Astrocyte (in vitro differentiated cells and primary cell): ENCODE data around the gene SVEP1.

ENCODE experiments used
- CTCF ChIP-seq: IDR thresholded peaks from 2 replicates; pipeline ENCODE4 v1.5.1; 2011; ENCODE audit warnings: low read depth, mild to moderate bottlenecking, inconsistent platforms, low read length, moderate library complexity; ENCODE audit not compliant: insufficient read depth
- EZH2 ChIP-seq: IDR thresholded peaks from 2 replicates; pipeline ENCODE4 v1.6.1; 2012; ENCODE audit warnings: mild to moderate bottlenecking, low read length, inconsistent platforms; ENCODE audit not compliant: insufficient read depth

DNA sequence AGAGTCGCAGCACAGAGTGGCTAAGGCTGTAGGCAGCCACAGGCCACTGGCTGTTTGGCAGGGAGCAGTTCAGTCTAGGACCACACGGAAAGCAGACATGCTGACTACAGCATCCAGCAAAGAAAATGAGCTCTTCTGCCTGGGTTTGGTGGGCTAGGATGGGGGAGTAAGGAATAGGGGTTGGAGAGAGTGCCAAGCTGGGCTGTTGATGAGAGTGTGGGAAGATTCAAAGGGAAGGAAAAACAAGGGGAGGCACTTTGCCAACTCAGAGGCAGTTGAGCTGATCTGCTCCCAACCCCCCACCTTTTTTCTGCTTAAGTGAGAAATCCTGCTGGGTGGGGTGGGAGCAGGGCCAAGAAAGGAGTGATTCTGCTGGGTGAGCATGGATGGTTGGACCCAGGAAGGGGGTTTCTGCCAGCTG lies 35.9 kb downstream of the SVEP1 start:
- no peak for TF ChIP-seq CTCF
- TF ChIP-seq EZH2, result no peak
